Measurements from ENCODE around the gene TNS4. TPM values are rescaled to one million over a fixed set of nuclear protein-coding genes. Genes with fewer than 3 reads are reported as not detected.

The TNS4 gene
- total and polyA plus RNA-seq, 2 donors (not counting 1 experiment from before 2014, with no cell fraction given) = under 0.01 to 0.05 TPM

- Histone ChIP-seq H3K27me3 (ENCODE audit: control insufficient read depth, insufficient read depth, low read length) (no peaks in the 10 kb centered on the region), H3K9me3 (ENCODE audit: control insufficient read depth, insufficient read depth, low read depth, low read length) (no peaks in the 10 kb centered on the region), H3K9ac (ENCODE audit: insufficient read depth, low read length) (no peak overlapping the region), H3K79me2 (ENCODE audit: control insufficient read depth, insufficient read depth, low read length) (no peaks in the 10 kb centered on the region), H3K4me1 (ENCODE audit: control insufficient read depth, extremely low read depth, insufficient read depth, low read length) (peaks cover 12% of the 10 kb centered on the region), H3K36me3 (ENCODE audit: control insufficient read depth, insufficient read depth, low read length) (no peaks in the 10 kb centered on the region), H3K4me3 (replicated peaks in 1 of 4; ENCODE audit: control extremely low read depth in 1 of 4, insufficient read depth in 1 of 4, low read depth in 3 of 4, low read length in 4 of 4) (no peak overlapping the region), H3K4me2 (ENCODE audit: extremely low read depth, insufficient read depth, low read length) (no peak overlapping the region), H4K20me1 (ENCODE audit: control insufficient read depth, extremely low read depth, insufficient read depth, low read length) (no peaks in the 10 kb centered on the region), H3K27ac (ENCODE audit: insufficient read depth, low read length) (no peak overlapping the region), H2AFZ (ENCODE audit: low read length) (no peak overlapping the region)
- DNase-seq (ENCODE audit: low read depth in 2 of 2) = no peak
- TF ChIP-seq, protein P1, sequence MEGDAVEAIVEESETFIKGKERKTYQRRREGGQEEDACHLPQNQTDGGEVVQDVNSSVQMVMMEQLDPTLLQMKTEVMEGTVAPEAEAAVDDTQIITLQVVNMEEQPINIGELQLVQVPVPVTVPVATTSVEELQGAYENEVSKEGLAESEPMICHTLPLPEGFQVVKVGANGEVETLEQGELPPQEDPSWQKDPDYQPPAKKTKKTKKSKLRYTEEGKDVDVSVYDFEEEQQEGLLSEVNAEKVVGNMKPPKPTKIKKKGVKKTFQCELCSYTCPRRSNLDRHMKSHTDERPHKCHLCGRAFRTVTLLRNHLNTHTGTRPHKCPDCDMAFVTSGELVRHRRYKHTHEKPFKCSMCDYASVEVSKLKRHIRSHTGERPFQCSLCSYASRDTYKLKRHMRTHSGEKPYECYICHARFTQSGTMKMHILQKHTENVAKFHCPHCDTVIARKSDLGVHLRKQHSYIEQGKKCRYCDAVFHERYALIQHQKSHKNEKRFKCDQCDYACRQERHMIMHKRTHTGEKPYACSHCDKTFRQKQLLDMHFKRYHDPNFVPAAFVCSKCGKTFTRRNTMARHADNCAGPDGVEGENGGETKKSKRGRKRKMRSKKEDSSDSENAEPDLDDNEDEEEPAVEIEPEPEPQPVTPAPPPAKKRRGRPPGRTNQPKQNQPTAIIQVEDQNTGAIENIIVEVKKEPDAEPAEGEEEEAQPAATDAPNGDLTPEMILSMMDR (conservative IDR thresholded peaks at IDR 0.05 in 1 of 2, IDR thresholded peaks at IDR 0.05 in 1 of 2; ENCODE audit: low read depth in 1 of 2, low read length in 2 of 2) = no peak
- no peak for TF ChIP-seq EZH2 (IDR thresholded peaks at IDR 0.05; ENCODE audit: low read length, missing control alignments)
These were observed 7.7 kb downstream of the TNS4 start for GRCh38 chr17:40493697-40494096.

GRCh38 chr17:40491486-40491885, 9.9 kb downstream of the TNS4 start:
- H3K27ac ChIP-seq (ENCODE audit: insufficient read depth, low read length) = no peak overlapping the region
- H3K4me2 ChIP-seq (ENCODE audit: extremely low read depth, insufficient read depth, low read length) = no peak overlapping the region
- no peaks in the 10 kb centered on the region for H3K79me2 ChIP-seq (ENCODE audit: control insufficient read depth, insufficient read depth, low read length)
- no peak overlapping the region for H3K4me3 ChIP-seq (replicated peaks in 1 of 4; ENCODE audit: control extremely low read depth in 1 of 4, insufficient read depth in 1 of 4, low read depth in 3 of 4, low read length in 4 of 4)
- no peaks in the 10 kb centered on the region for H3K9me3 ChIP-seq (ENCODE audit: control insufficient read depth, insufficient read depth, low read depth, low read length)
- no peaks in the 10 kb centered on the region for H3K27me3 ChIP-seq (ENCODE audit: control insufficient read depth, insufficient read depth, low read length)
- no peak for DNase-seq (ENCODE audit: low read depth in 2 of 2)
- peaks cover 23% of the 10 kb centered on the region for H3K4me1 ChIP-seq (ENCODE audit: control insufficient read depth, extremely low read depth, insufficient read depth, low read length)
- TF ChIP-seq, protein P1 (conservative IDR thresholded peaks at IDR 0.05 in 1 of 2, IDR thresholded peaks at IDR 0.05 in 1 of 2; ENCODE audit: low read depth in 1 of 2, low read length in 2 of 2) = no peak
- no peak for TF ChIP-seq EZH2 (IDR thresholded peaks at IDR 0.05; ENCODE audit: low read length, missing control alignments)
- no peak overlapping the region for H2AFZ ChIP-seq (ENCODE audit: low read length)
- H3K9ac ChIP-seq (ENCODE audit: insufficient read depth, low read length) = no peak overlapping the region
- H3K36me3 ChIP-seq (ENCODE audit: control insufficient read depth, insufficient read depth, low read length) = no peaks in the 10 kb centered on the region
- no peaks in the 10 kb centered on the region for H4K20me1 ChIP-seq (ENCODE audit: control insufficient read depth, extremely low read depth, insufficient read depth, low read length)

GRCh38 chr17:40490982-40491381, 10.4 kb downstream of the TNS4 start:
- Histone ChIP-seq H3K9ac (ENCODE audit: insufficient read depth, low read length) (no peak overlapping the region), H3K79me2 (ENCODE audit: control insufficient read depth, insufficient read depth, low read length) (no peaks in the 10 kb centered on the region), H3K4me2 (ENCODE audit: extremely low read depth, insufficient read depth, low read length) (no peak overlapping the region), H2AFZ (ENCODE audit: low read length) (no peak overlapping the region), H3K4me1 (ENCODE audit: control insufficient read depth, extremely low read depth, insufficient read depth, low read length) (peaks cover 24% of the 10 kb centered on the region), H3K36me3 (ENCODE audit: control insufficient read depth, insufficient read depth, low read length) (no peaks in the 10 kb centered on the region), H3K9me3 (ENCODE audit: control insufficient read depth, insufficient read depth, low read depth, low read length) (no peaks in the 10 kb centered on the region), H3K27me3 (ENCODE audit: control insufficient read depth, insufficient read depth, low read length) (no peaks in the 10 kb centered on the region), H3K27ac (ENCODE audit: insufficient read depth, low read length) (no peak overlapping the region), H4K20me1 (ENCODE audit: control insufficient read depth, extremely low read depth, insufficient read depth, low read length) (no peaks in the 10 kb centered on the region), H3K4me3 (replicated peaks in 1 of 4; ENCODE audit: control extremely low read depth in 1 of 4, insufficient read depth in 1 of 4, low read depth in 3 of 4, low read length in 4 of 4) (no peak overlapping the region)
- TF ChIP-seq, protein P1 (conservative IDR thresholded peaks at IDR 0.05 in 1 of 2, IDR thresholded peaks at IDR 0.05 in 1 of 2; ENCODE audit: low read depth in 1 of 2, low read length in 2 of 2) = no peak
- no peak for TF ChIP-seq EZH2 (IDR thresholded peaks at IDR 0.05; ENCODE audit: low read length, missing control alignments)
- no peak for DNase-seq (ENCODE audit: low read depth in 2 of 2)

Data from fibroblast of lung (primary cell).